SK-N-SH (cell line): ENCODE measurements around the gene DFFB.

Experiments
- ELF1 ChIP-seq: IDR thresholded peaks from 2 replicates; pipeline ENCODE4 v1.4.0; 2012
- GABPA ChIP-seq: IDR thresholded peaks from 2 replicates; pipeline ENCODE4 v1.4.0; 2012; ENCODE audit warnings: low read depth, mild to moderate bottlenecking
- MEF2A ChIP-seq: IDR thresholded peaks from 2 replicates; pipeline ENCODE4 v1.4.0; 2012; ENCODE audit warnings: low read depth, borderline replicate concordance
- POLR2AphosphoS5 ChIP-seq: IDR thresholded peaks from 2 replicates; pipeline ENCODE4 v1.6.1; 2012; ENCODE audit warnings: low read depth, low read length
- RAD21 ChIP-seq: IDR thresholded peaks from 2 replicates; pipeline ENCODE4 v1.6.1; 2012; ENCODE audit warnings: mild to moderate bottlenecking, low read length
- RFX5 ChIP-seq: IDR thresholded peaks from 2 replicates; pipeline ENCODE4 v1.6.1; 2012; ENCODE audit warnings: mild to moderate bottlenecking, improper control_type of control experiment, low read length
- RXRA ChIP-seq: IDR thresholded peaks from 2 replicates; pipeline ENCODE4 v1.4.0; 2012; ENCODE audit warnings: low read depth, mild to moderate bottlenecking, borderline replicate concordance
- SMC3 ChIP-seq: IDR thresholded peaks from 2 replicates; pipeline ENCODE4 v1.6.1; 2012; ENCODE audit warnings: low read depth, low read length, improper control_type of control experiment
- YY1 ChIP-seq: IDR thresholded peaks from 2 replicates; pipeline ENCODE4 v1.4.0; 2012; ENCODE audit warnings: low read depth, mild to moderate bottlenecking
- TF ChIP-seq, protein P1 (sequence below): fragments of 200-600 bp; sonication (generic); IDR thresholded peaks from 2 replicates; pipeline ENCODE4 v1.6.1; 2017; ENCODE audit warnings: antibody characterized with exemption, mild to moderate bottlenecking, moderate library complexity
- TF ChIP-seq, protein P2 (sequence below): IDR thresholded peaks from 2 replicates; pipeline ENCODE4; 2012
- TF ChIP-seq, protein P3 (sequence below): IDR thresholded peaks from 2 replicates; pipeline ENCODE4 v1.4.0; 2012; ENCODE audit warnings: low read depth
- TF ChIP-seq, protein P4 (sequence below): IDR thresholded peaks from 2 replicates; pipeline ENCODE4 v1.6.1; 2012; ENCODE audit warnings: mild to moderate bottlenecking, low read depth, low read length, moderate library complexity
- TF ChIP-seq, protein P5 (sequence below): fragments of 150-350 bp; IDR thresholded peaks from 2 replicates; pipeline ENCODE4 v1.6.1; 2017; ENCODE audit warnings: antibody characterized with exemption, low read length, low read depth, borderline replicate concordance

DNA sequence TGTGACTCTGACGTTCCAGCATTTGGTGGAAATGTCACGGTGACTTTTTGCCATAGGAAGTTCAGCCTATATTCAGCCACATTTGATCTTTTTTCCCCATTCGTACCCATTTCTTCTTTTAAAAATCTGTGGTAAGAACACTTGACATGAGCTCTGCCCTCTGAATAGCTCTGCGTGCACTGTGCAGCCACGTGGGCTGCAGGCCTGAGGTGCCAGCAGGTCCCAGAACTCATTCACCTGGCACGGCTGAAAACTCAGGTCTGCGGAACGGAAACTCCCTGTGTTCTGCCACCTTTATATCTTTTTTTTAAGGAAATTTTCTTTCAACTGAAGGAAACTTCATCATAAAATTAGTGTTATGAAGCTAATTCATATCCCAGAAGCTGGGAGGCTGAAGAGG, 28.9 kb upstream of the DFFB start:
- TF ChIP-seq ELF1 (no peak), YY1 (no peak), POLR2AphosphoS5 (no peak), RFX5 (no peak), RXRA (no peak), RAD21 (no peak), MEF2A (no peak), SMC3 (no peak), GABPA (no peak)
- TF ChIP-seq, protein P1, sequence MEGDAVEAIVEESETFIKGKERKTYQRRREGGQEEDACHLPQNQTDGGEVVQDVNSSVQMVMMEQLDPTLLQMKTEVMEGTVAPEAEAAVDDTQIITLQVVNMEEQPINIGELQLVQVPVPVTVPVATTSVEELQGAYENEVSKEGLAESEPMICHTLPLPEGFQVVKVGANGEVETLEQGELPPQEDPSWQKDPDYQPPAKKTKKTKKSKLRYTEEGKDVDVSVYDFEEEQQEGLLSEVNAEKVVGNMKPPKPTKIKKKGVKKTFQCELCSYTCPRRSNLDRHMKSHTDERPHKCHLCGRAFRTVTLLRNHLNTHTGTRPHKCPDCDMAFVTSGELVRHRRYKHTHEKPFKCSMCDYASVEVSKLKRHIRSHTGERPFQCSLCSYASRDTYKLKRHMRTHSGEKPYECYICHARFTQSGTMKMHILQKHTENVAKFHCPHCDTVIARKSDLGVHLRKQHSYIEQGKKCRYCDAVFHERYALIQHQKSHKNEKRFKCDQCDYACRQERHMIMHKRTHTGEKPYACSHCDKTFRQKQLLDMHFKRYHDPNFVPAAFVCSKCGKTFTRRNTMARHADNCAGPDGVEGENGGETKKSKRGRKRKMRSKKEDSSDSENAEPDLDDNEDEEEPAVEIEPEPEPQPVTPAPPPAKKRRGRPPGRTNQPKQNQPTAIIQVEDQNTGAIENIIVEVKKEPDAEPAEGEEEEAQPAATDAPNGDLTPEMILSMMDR, result no peak
- TF ChIP-seq, protein P2, sequence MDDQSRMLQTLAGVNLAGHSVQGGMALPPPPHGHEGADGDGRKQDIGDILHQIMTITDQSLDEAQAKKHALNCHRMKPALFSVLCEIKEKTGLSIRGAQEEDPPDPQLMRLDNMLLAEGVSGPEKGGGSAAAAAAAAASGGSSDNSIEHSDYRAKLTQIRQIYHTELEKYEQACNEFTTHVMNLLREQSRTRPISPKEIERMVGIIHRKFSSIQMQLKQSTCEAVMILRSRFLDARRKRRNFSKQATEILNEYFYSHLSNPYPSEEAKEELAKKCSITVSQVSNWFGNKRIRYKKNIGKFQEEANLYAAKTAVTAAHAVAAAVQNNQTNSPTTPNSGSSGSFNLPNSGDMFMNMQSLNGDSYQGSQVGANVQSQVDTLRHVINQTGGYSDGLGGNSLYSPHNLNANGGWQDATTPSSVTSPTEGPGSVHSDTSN, result no peak
- TF ChIP-seq, protein P3, sequence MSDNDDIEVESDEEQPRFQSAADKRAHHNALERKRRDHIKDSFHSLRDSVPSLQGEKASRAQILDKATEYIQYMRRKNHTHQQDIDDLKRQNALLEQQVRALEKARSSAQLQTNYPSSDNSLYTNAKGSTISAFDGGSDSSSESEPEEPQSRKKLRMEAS, result no peak
- TF ChIP-seq, protein P4, sequence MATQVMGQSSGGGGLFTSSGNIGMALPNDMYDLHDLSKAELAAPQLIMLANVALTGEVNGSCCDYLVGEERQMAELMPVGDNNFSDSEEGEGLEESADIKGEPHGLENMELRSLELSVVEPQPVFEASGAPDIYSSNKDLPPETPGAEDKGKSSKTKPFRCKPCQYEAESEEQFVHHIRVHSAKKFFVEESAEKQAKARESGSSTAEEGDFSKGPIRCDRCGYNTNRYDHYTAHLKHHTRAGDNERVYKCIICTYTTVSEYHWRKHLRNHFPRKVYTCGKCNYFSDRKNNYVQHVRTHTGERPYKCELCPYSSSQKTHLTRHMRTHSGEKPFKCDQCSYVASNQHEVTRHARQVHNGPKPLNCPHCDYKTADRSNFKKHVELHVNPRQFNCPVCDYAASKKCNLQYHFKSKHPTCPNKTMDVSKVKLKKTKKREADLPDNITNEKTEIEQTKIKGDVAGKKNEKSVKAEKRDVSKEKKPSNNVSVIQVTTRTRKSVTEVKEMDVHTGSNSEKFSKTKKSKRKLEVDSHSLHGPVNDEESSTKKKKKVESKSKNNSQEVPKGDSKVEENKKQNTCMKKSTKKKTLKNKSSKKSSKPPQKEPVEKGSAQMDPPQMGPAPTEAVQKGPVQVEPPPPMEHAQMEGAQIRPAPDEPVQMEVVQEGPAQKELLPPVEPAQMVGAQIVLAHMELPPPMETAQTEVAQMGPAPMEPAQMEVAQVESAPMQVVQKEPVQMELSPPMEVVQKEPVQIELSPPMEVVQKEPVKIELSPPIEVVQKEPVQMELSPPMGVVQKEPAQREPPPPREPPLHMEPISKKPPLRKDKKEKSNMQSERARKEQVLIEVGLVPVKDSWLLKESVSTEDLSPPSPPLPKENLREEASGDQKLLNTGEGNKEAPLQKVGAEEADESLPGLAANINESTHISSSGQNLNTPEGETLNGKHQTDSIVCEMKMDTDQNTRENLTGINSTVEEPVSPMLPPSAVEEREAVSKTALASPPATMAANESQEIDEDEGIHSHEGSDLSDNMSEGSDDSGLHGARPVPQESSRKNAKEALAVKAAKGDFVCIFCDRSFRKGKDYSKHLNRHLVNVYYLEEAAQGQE, result no peak
- TF ChIP-seq, protein P5, sequence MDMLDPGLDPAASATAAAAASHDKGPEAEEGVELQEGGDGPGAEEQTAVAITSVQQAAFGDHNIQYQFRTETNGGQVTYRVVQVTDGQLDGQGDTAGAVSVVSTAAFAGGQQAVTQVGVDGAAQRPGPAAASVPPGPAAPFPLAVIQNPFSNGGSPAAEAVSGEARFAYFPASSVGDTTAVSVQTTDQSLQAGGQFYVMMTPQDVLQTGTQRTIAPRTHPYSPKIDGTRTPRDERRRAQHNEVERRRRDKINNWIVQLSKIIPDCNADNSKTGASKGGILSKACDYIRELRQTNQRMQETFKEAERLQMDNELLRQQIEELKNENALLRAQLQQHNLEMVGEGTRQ, result no peak
